Right forelimb (tissue), 1 donor: Measurements from ENCODE around the gene ATPAF1.

Source experiments
- DNase-seq: peaks from one replicate; pipeline ENCODE4 v3.0.0-alpha.2; 2018

Gene ATPAF1

GRCh38 chr1:46613661-46614603 lies 54.2 kb downstream of the ATPAF1 start:
- peak; percentile 90 for DNase-seq

GRCh38 chr1:46612937-46613660 lies 55.1 kb downstream of the ATPAF1 start:
- DNase-seq: no peak

- DNase-seq: no peak
Measured at GRCh38 chr1:46611691-46612221, 56.4 kb downstream of the ATPAF1 start.

- DNase-seq: no peak
Measured at GRCh38 chr1:46607345-46608130, 60.6 kb downstream of the ATPAF1 start.

GRCh38 chr1:46606255-46606965 lies 61.8 kb downstream of the ATPAF1 start:
- DNase-seq: no peak

- DNase-seq: no peak
Measured at GRCh38 chr1:46605232-46605631, 62.9 kb downstream of the ATPAF1 start.

- DNase-seq: peak; percentile 98
Measured at GRCh38 chr1:46603858-46604549, 64.2 kb downstream of the ATPAF1 start, which contains the start of gene MKNK1. MKNK1 (minus strand) TSS chr1:46604268; CDS start chr1:46583327, 20,941 bp downstream.

- DNase-seq: no peak
Measured at GRCh38 chr1:46603481-46603857, 64.7 kb downstream of the ATPAF1 start.

GRCh38 chr1:46601257-46602007 lies 66.7 kb downstream of the ATPAF1 start:
- DNase-seq: no peak

GRCh38 chr1:46599059-46599970 lies 68.8 kb downstream of the ATPAF1 start:
- DNase-seq: no peak

GRCh38 chr1:46596846-46597245 lies 71.3 kb downstream of the ATPAF1 start:
- DNase-seq: no peak

GRCh38 chr1:46596036-46596435 lies 72.1 kb downstream of the ATPAF1 start:
- DNase-seq: no peak

GRCh38 chr1:46595127-46595526 lies 73.0 kb downstream of the ATPAF1 start:
- DNase-seq: no peak

- no peak for DNase-seq
Measured at GRCh38 chr1:46594063-46594462, 74.1 kb downstream of the ATPAF1 start.

- DNase-seq: no peak
Measured at GRCh38 chr1:46592823-46593222, 75.3 kb downstream of the ATPAF1 start.

- no peak for DNase-seq
Measured at GRCh38 chr1:46589529-46589928, 78.6 kb downstream of the ATPAF1 start.

GRCh38 chr1:46587069-46587468 lies 81.1 kb downstream of the ATPAF1 start:
- DNase-seq: no peak

- DNase-seq: no peak
Measured at GRCh38 chr1:46585312-46585938, 82.7 kb downstream of the ATPAF1 start.

GRCh38 chr1:46583494-46583893 lies 84.7 kb downstream of the ATPAF1 start:
- no peak for DNase-seq
